Liver (tissue), 9 donors: ENCODE measurements around the gene LRRC71. TPM values are rescaled to one million over a fixed set of nuclear protein-coding genes. Genes with fewer than 3 reads are reported as not detected.

ENCODE experiments used
- DNase-seq: peaks from one replicate; pipeline ENCODE4 v3.0.0-alpha.2; 2017; ENCODE audit warnings: low spot score
- H3K27ac ChIP-seq, 2 donors: one replicate each; pipeline ENCODE4 v1.7.0; 2013; ENCODE audit warnings: inconsistent platforms in 2 of 2, low read length in 2 of 2, control low read depth in 1 of 2, low read depth in 1 of 2, mild to moderate bottlenecking in 1 of 2
- H3K27me3 ChIP-seq, 4 donors: one replicate each; pipeline versions ENCODE4 v1.6.1 to v1.7.0; 2013; ENCODE audit warnings: low read length in 3 of 4, inconsistent platforms in 1 of 4, mild to moderate bottlenecking in 1 of 4, moderate library complexity in 1 of 4; ENCODE audit not compliant: control insufficient read depth in 4 of 4, insufficient read depth in 4 of 4
- H3K36me3 ChIP-seq, 4 donors: one replicate each; pipeline versions ENCODE4 v1.6.1 to v1.7.0; 2013; ENCODE audit warnings: low read length in 3 of 4, mild to moderate bottlenecking in 3 of 4, low read depth in 1 of 4, moderate library complexity in 1 of 4; ENCODE audit not compliant: control insufficient read depth in 4 of 4, insufficient read depth in 3 of 4
- H3K4me1 ChIP-seq, 4 donors: one replicate each; pipeline versions ENCODE4 v1.6.1 to v1.7.0; 2013; ENCODE audit warnings: low read length in 3 of 4, mild to moderate bottlenecking in 3 of 4, moderate library complexity in 1 of 4; ENCODE audit not compliant: control insufficient read depth in 4 of 4, insufficient read depth in 4 of 4
- H3K4me3 ChIP-seq, 3 donors: one replicate each; pipeline versions ENCODE4 v1.6.1 to v1.7.0; 2013; ENCODE audit warnings: low read length in 3 of 3, control low read depth in 1 of 3, low read depth in 1 of 3, mild to moderate bottlenecking in 1 of 3
- H3K9ac ChIP-seq, 2 donors: one replicate each; pipeline ENCODE4 v1.7.0; 2013; ENCODE audit warnings: low read length in 2 of 2, mild to moderate bottlenecking in 2 of 2, moderate library complexity in 2 of 2, control low read depth in 1 of 2, low read depth in 1 of 2
- H3K9me3 ChIP-seq, 4 donors: one replicate each; pipeline versions ENCODE4 v1.6.1 to v1.7.0; 2013; ENCODE audit warnings: low read length in 3 of 4; ENCODE audit not compliant: control insufficient read depth in 4 of 4
- EGR1 ChIP-seq, 2 donors: IDR thresholded peaks; 2 replicates each; pipeline ENCODE4 v1.6.1; 2016 to 2018; ENCODE audit warnings: antibody characterized with exemption in 2 of 2, low read depth in 2 of 2
- FOXA1 ChIP-seq: IDR thresholded peaks from 2 replicates; pipeline ENCODE4 v1.6.1; 2016; ENCODE audit warnings: antibody characterized with exemption
- FOXA2 ChIP-seq: IDR thresholded peaks from 2 replicates; pipeline ENCODE4 v1.6.1; 2016; ENCODE audit warnings: antibody characterized with exemption
- GABPA ChIP-seq, 2 donors: IDR thresholded peaks in 1 of 2; conservative IDR thresholded peaks in 1 of 2; 2 replicates each; pipeline ENCODE4 v1.6.1; 2016; ENCODE audit warnings: antibody characterized with exemption in 2 of 2, mild to moderate bottlenecking in 1 of 2, moderate library complexity in 1 of 2
- HNF4A ChIP-seq, 2 donors: conservative IDR thresholded peaks; 2 replicates each; pipeline ENCODE4 v1.6.1; 2016; ENCODE audit warnings: antibody characterized with exemption in 2 of 2, mild to moderate bottlenecking in 2 of 2
- HNF4G ChIP-seq: IDR thresholded peaks from 2 replicates; pipeline ENCODE4 v1.6.1; 2016; ENCODE audit warnings: antibody characterized with exemption
- JUND ChIP-seq, 2 donors: IDR thresholded peaks; 2 replicates each; pipeline ENCODE4 v1.6.1; 2016; ENCODE audit warnings: antibody characterized with exemption in 2 of 2
- NR2F2 ChIP-seq: IDR thresholded peaks from 2 replicates; pipeline ENCODE4 v1.6.1; 2016; ENCODE audit warnings: antibody characterized with exemption
- RAD21 ChIP-seq, 2 donors: IDR thresholded peaks; 2 replicates each; pipeline ENCODE4 v1.6.1; 2016; ENCODE audit warnings: antibody characterized with exemption in 2 of 2, mild to moderate bottlenecking in 2 of 2
- RXRA ChIP-seq, 2 donors: IDR thresholded peaks; 2 replicates each; pipeline ENCODE4 v1.6.1; 2017 to 2018; ENCODE audit warnings: antibody characterized with exemption in 2 of 2, mild to moderate bottlenecking in 1 of 2
- SP1 ChIP-seq: IDR thresholded peaks from 2 replicates; pipeline ENCODE4 v1.6.1; 2018; ENCODE audit warnings: antibody characterized with exemption, mild to moderate bottlenecking
- TAF1 ChIP-seq: conservative IDR thresholded peaks from 2 replicates; pipeline ENCODE4 v1.6.1; 2016; ENCODE audit warnings: antibody characterized with exemption, mild to moderate bottlenecking
- YY1 ChIP-seq: IDR thresholded peaks from 2 replicates; pipeline ENCODE4 v1.6.1; 2016; ENCODE audit warnings: antibody characterized with exemption, mild to moderate bottlenecking
- WGBS: extraction: QIAGEN DNeasy Blood & Tissue Kit; methylation state at CpG from one replicate; pipeline ENCODE4 v1.1.7; 2013; 5-methylcytosine and 5-hydroxymethylcytosine counted together
- polyA plus RNA-seq, 2 donors: library from polyadenylated mRNA; stranded (reverse) in 1 of 2; unstranded in 1 of 2; fragments of 200-250 nt in 1 of 2; fragments of >200 nt in 1 of 2; fragmentation: Nextera tagmentation in 1 of 2; extraction: Ambion mirVana in 1 of 2; gene quantifications; one replicate each; pipeline versions ENCODE4 v1.2.1 to v1.2.3, GENCODE V29; 2013 to 2015
- total RNA-seq, 2 donors: library from RNA; depleted of rRNA; stranded (reverse); fragments of >200 nt; gene quantifications; one replicate each; pipeline ENCODE4 v1.2.3, GENCODE V29; 2014
- TF ChIP-seq, protein P1 (sequence below): IDR thresholded peaks from 2 replicates; pipeline ENCODE4 v1.6.1; 2016; ENCODE audit warnings: antibody characterized with exemption
- TF ChIP-seq, protein P2 (sequence below): IDR thresholded peaks from 2 replicates; pipeline ENCODE4 v1.6.1; 2016; ENCODE audit warnings: antibody characterized with exemption
- TF ChIP-seq, protein P3 (sequence below): IDR thresholded peaks from 2 replicates; pipeline ENCODE4 v1.6.1; 2016; ENCODE audit warnings: antibody characterized with exemption
- TF ChIP-seq, protein P4 (sequence below): fragments of 150-350 bp; IDR thresholded peaks from 2 replicates; pipeline ENCODE4 v1.5.1; 2017; ENCODE audit warnings: improper control_type of control experiment, low read depth, low read length; ENCODE audit not compliant: missing input control
- TF ChIP-seq, protein P5 (sequence below): IDR thresholded peaks from 2 replicates; pipeline ENCODE4 v1.6.1; 2016; ENCODE audit warnings: antibody characterized with exemption, mild to moderate bottlenecking
- donor health status: healthy.
- donor health status: healthy.
- donor health status: healthy.
- donor health status: healthy.
- donor health status: healthy.

The LRRC71 gene
- total and polyA plus RNA-seq, 4 donors, result 0.10 TPM; not detected in 3

DNA sequence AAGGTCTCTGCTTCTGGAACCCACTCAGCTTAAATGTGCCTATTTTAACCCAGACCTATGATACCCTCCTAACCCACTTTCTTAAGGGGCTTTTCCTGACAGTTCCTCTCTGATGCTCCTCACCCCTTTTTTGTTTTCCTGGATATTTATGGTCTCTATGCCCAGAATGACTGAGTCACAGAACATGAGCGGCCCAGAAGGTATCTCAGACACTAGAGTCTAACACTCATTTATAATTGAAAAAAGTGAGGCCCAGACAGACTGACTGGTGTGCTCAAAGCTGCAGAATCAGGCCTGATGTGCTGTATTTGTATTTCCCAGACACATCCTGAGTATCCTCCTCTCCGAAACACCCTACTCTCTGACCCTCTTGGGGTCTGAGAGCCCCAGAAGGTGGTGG lies 44.0 kb downstream of the LRRC71 start:
- Histone ChIP-seq H3K9ac (no peak overlapping the region), H3K27me3 (no peaks in the 10 kb centered on the region), H3K9me3 (no peaks in the 10 kb centered on the region), H3K27ac (no peak overlapping the region), H3K36me3 (peaks cover 10 to 54% (median 36%) of the 10 kb centered on the region in 4 donors), H3K4me3 (no peak overlapping the region), H3K4me1 (no peaks in the 10 kb centered on the region)
- TF ChIP-seq FOXA2, result no peak
- TF ChIP-seq, protein P1, sequence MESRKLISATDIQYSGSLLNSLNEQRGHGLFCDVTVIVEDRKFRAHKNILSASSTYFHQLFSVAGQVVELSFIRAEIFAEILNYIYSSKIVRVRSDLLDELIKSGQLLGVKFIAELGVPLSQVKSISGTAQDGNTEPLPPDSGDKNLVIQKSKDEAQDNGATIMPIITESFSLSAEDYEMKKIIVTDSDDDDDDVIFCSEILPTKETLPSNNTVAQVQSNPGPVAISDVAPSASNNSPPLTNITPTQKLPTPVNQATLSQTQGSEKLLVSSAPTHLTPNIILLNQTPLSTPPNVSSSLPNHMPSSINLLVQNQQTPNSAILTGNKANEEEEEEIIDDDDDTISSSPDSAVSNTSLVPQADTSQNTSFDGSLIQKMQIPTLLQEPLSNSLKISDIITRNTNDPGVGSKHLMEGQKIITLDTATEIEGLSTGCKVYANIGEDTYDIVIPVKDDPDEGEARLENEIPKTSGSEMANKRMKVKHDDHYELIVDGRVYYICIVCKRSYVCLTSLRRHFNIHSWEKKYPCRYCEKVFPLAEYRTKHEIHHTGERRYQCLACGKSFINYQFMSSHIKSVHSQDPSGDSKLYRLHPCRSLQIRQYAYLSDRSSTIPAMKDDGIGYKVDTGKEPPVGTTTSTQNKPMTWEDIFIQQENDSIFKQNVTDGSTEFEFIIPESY, result no peak
- TF ChIP-seq TAF1, result no peak
- TF ChIP-seq HNF4A (conservative IDR thresholded peaks at IDR 0.05), result no peak
- over 99% methylated on average over 2 of the region's 2 CpGs for whole genome bisulfite sequencing
- DNase-seq, result no peak

DNA sequence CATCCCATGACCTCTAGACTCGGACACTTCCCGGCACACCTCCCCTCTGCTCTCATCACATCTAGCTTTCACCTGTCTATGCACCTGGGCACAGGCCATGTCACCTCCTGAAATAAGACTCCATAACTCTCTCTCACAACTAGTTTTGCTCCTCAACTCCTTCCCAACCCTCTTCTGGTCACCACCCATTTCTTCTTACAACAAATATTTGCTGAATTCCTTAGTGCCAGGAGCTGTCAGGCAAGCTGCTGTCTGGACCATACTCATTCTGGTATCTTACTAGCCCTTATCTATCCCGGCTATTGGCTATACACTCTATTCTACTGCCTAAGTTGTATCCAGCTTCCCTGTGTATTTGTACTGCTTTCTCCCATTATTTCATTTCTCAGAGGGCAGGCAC lies 49.1 kb downstream of the LRRC71 start:
- H3K36me3 ChIP-seq, result peaks cover 11 to 57% (median 35%) of the 10 kb centered on the region in 4 donors
- no peak for DNase-seq
- TF ChIP-seq RAD21 (IDR thresholded peaks at IDR 0.05), result no peak
- no peak for TF ChIP-seq EGR1 (IDR thresholded peaks at IDR 0.05; ENCODE audit: low read depth in 2 of 2)
- no peak for TF ChIP-seq RXRA (IDR thresholded peaks at IDR 0.05)
- no peak for TF ChIP-seq YY1
- TF ChIP-seq, protein P1, result no peak
- TF ChIP-seq HNF4G, result no peak
- TF ChIP-seq, protein P2, sequence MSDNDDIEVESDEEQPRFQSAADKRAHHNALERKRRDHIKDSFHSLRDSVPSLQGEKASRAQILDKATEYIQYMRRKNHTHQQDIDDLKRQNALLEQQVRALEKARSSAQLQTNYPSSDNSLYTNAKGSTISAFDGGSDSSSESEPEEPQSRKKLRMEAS, result no peak
- no peak for TF ChIP-seq GABPA (IDR thresholded peaks at IDR 0.05 in 1 of 2, conservative IDR thresholded peaks at IDR 0.05 in 1 of 2)
- no peak for TF ChIP-seq FOXA1
- TF ChIP-seq, protein P3, sequence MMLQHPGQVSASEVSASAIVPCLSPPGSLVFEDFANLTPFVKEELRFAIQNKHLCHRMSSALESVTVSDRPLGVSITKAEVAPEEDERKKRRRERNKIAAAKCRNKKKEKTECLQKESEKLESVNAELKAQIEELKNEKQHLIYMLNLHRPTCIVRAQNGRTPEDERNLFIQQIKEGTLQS, result no peak
- no peak for TF ChIP-seq SP1
- TF ChIP-seq, protein P4, sequence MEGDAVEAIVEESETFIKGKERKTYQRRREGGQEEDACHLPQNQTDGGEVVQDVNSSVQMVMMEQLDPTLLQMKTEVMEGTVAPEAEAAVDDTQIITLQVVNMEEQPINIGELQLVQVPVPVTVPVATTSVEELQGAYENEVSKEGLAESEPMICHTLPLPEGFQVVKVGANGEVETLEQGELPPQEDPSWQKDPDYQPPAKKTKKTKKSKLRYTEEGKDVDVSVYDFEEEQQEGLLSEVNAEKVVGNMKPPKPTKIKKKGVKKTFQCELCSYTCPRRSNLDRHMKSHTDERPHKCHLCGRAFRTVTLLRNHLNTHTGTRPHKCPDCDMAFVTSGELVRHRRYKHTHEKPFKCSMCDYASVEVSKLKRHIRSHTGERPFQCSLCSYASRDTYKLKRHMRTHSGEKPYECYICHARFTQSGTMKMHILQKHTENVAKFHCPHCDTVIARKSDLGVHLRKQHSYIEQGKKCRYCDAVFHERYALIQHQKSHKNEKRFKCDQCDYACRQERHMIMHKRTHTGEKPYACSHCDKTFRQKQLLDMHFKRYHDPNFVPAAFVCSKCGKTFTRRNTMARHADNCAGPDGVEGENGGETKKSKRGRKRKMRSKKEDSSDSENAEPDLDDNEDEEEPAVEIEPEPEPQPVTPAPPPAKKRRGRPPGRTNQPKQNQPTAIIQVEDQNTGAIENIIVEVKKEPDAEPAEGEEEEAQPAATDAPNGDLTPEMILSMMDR, result no peak
- TF ChIP-seq NR2F2, result no peak
- no peak for TF ChIP-seq HNF4A (conservative IDR thresholded peaks at IDR 0.05)
- TF ChIP-seq, protein P5, sequence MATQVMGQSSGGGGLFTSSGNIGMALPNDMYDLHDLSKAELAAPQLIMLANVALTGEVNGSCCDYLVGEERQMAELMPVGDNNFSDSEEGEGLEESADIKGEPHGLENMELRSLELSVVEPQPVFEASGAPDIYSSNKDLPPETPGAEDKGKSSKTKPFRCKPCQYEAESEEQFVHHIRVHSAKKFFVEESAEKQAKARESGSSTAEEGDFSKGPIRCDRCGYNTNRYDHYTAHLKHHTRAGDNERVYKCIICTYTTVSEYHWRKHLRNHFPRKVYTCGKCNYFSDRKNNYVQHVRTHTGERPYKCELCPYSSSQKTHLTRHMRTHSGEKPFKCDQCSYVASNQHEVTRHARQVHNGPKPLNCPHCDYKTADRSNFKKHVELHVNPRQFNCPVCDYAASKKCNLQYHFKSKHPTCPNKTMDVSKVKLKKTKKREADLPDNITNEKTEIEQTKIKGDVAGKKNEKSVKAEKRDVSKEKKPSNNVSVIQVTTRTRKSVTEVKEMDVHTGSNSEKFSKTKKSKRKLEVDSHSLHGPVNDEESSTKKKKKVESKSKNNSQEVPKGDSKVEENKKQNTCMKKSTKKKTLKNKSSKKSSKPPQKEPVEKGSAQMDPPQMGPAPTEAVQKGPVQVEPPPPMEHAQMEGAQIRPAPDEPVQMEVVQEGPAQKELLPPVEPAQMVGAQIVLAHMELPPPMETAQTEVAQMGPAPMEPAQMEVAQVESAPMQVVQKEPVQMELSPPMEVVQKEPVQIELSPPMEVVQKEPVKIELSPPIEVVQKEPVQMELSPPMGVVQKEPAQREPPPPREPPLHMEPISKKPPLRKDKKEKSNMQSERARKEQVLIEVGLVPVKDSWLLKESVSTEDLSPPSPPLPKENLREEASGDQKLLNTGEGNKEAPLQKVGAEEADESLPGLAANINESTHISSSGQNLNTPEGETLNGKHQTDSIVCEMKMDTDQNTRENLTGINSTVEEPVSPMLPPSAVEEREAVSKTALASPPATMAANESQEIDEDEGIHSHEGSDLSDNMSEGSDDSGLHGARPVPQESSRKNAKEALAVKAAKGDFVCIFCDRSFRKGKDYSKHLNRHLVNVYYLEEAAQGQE, result no peak
- no peak for TF ChIP-seq JUND (IDR thresholded peaks at IDR 0.05)
- H3K27ac ChIP-seq, result no peak overlapping the region
- WGBS, result 93% methylated on average over 3 of the region's 3 CpGs
- no peaks in the 10 kb centered on the region for H3K4me1 ChIP-seq
- no peak overlapping the region for H3K9ac ChIP-seq
- no peaks in the 10 kb centered on the region for H3K9me3 ChIP-seq
- no peaks in the 10 kb centered on the region for H3K27me3 ChIP-seq
- no peak overlapping the region for H3K4me3 ChIP-seq
